ENCODE results near the gene ZNF580. TPM values are rescaled to one million over a fixed set of nuclear protein-coding genes. Genes with fewer than 3 reads are reported as not detected.

Gene ZNF580
- total and polyA plus RNA-seq, 2 of the 13 experiments (the other 11 are each of a cell fraction or from before 2014, with no cell fraction given), result 4.4 to 6.0 TPM

DNA sequence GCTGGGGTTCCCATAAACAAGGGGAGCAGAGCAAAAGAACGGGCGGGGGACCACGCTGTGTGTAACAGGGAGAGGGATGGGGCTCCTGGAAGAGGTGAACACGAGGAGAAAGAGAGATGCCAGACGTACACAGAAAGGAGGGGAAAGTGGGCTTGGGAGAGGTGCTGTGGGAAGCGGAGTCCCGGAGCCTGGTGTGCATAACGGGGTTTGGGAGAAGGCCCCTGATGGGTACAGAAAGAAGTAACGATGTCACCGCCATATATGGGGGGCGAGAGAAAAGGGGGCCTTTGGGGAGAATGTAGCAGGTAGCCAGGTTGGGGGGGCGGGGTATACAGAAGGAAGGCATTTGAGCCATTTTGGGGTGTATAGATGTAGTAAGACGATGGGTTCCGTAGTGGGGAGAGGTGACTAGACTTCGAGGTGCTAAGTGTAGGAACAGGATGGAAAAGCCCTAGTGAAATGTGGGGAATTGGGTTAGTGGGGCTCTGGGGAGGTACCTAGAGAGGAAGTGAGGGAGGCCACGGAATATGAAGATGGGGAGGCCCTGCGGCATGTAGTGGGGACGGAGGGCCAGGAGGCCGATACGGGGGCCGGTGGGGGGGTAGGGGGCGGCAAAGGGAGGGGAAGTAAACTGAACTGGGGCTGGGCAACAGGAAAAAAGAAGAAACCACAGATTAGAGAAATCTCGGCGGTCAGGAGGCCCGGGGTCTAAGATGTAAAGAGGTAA, 787 bp downstream of the ZNF580 start:
- Histone ChIP-seq H3K4me2 (ENCODE audit: low read depth, low read length) (peak overlapping the region; percentile 96), H3K9ac (ENCODE audit: insufficient read depth, low read depth, low read length) (peak overlapping the region; percentile 84), H4K20me1 (ENCODE audit: insufficient read depth, low read length) (no peaks in the 10 kb centered on the region), H2AFZ (ENCODE audit: low read length) (no peak overlapping the region), H3K36me3 (replicated peaks in 1 of 2; ENCODE audit: control insufficient read depth in 1 of 2, insufficient read depth in 2 of 2, low read length in 2 of 2) (peaks cover 0 to 10% of the 10 kb centered on the region in 2 experiments; a peak in 2 of 5 replicates), H3K4me1 (ENCODE audit: insufficient read depth, low read length) (peaks cover 55% of the 10 kb centered on the region), H3K27me3 (ENCODE audit: control insufficient read depth in 1 of 2, insufficient read depth in 2 of 2, low read length in 2 of 2) (no peaks in the 10 kb centered on the region; a peak in 1 of 5 replicates), H3K27ac (ENCODE audit: extremely low read length, insufficient read depth, low read length) (peak overlapping the region; percentile 79), H3K79me2 (ENCODE audit: insufficient read depth, low read length) (peaks cover 41% of the 10 kb centered on the region), H3K4me3 (replicated peaks in 1 of 3; ENCODE audit: insufficient read depth in 1 of 3, low read depth in 2 of 3, low read length in 3 of 3) (peak overlapping the region; percentile 92 to 96 (median 92)), H3K9me3 (ENCODE audit: low read length) (no peaks in the 10 kb centered on the region)
- no peak for DNase-seq (ENCODE audit: low spot score)
- in situ Hi-C loops (cut with HindIII; ENCODE audit: extremely low pct_ligation_motif_present, low pct_unique_long_range_greater_than_20kb) (no loop called here), intact Hi-C loops (cut with micrococcal nuclease; ENCODE audit: unreplicated experiment) (no loop called here)
- POLR2A ChIA-PET, result interaction anchor here (0.6 to 1.9 kb wide), 7 partner anchors 8 to 165 kb away, joined by 3 to 19 read pairs (median 8); partner anchors contain the start of genes FIZ1, U2AF2, ZNF628 and ZNF784
- ATAC-seq, result peak; percentile 7
- CTCF ChIA-PET (ENCODE audit: low intra/inter-chr PET ratio, low total read pairs), result no interaction called here
- under 1% methylated on average over 25 of the region's 25 CpGs for WGBS (ENCODE audit: low lambda C conversion rate)
- no peak for FAIRE-seq
- BruUV-seq (replicated peaks), result no TSS peak
- TF ChIP-seq MTA1 (CRISPR knock-in tag; IDR thresholded peaks at IDR 0.05; ENCODE audit: borderline replicate concordance), result no peak
- 0 out of 2 replicates have a peak, but pooled peaks have one; percentile 61 for TF ChIP-seq ISX (CRISPR knock-in tag; conservative IDR thresholded peaks at IDR 0.05)
- TF ChIP-seq MTERF4 (CRISPR knock-in tag; IDR thresholded peaks at IDR 0.05), result no peak
- TF ChIP-seq MEIS1 (CRISPR knock-in tag; IDR thresholded peaks at IDR 0.05; ENCODE audit: borderline replicate concordance), result no peak
- TF ChIP-seq, protein P1, sequence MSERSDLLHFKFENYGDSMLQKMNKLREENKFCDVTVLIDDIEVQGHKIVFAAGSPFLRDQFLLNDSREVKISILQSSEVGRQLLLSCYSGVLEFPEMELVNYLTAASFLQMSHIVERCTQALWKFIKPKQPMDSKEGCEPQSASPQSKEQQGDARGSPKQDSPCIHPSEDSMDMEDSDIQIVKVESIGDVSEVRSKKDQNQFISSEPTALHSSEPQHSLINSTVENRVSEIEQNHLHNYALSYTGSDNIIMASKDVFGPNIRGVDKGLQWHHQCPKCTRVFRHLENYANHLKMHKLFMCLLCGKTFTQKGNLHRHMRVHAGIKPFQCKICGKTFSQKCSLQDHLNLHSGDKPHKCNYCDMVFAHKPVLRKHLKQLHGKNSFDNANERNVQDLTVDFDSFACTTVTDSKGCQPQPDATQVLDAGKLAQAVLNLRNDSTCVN (CRISPR knock-in tag; IDR thresholded peaks at IDR 0.05; ENCODE audit: borderline replicate concordance), result no peak
- TF ChIP-seq PATZ1 (CRISPR knock-in tag; IDR thresholded peaks at IDR 0.05), result peak; percentile 10; the same call in 1 of the 2 replicates
- TF ChIP-seq HDAC2 (CRISPR knock-in tag; IDR thresholded peaks at IDR 0.05), result no peak
- TF ChIP-seq, protein P2, sequence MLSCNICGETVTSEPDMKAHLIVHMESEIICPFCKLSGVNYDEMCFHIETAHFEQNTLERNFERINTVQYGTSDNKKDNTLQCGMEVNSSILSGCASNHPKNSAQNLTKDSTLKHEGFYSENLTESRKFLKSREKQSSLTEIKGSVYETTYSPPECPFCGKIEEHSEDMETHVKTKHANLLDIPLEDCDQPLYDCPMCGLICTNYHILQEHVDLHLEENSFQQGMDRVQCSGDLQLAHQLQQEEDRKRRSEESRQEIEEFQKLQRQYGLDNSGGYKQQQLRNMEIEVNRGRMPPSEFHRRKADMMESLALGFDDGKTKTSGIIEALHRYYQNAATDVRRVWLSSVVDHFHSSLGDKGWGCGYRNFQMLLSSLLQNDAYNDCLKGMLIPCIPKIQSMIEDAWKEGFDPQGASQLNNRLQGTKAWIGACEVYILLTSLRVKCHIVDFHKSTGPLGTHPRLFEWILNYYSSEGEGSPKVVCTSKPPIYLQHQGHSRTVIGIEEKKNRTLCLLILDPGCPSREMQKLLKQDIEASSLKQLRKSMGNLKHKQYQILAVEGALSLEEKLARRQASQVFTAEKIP (CRISPR knock-in tag; IDR thresholded peaks at IDR 0.05; ENCODE audit: borderline replicate concordance), result no peak
- no peak for TF ChIP-seq PBX3 (CRISPR knock-in tag; IDR thresholded peaks at IDR 0.05; ENCODE audit: borderline replicate concordance)
- TF ChIP-seq, protein P3, sequence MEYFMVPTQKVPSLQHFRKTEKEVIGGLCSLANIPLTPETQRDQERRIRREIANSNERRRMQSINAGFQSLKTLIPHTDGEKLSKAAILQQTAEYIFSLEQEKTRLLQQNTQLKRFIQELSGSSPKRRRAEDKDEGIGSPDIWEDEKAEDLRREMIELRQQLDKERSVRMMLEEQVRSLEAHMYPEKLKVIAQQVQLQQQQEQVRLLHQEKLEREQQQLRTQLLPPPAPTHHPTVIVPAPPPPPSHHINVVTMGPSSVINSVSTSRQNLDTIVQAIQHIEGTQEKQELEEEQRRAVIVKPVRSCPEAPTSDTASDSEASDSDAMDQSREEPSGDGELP (IDR thresholded peaks at IDR 0.05; ENCODE audit: borderline replicate concordance, low read depth), result no peak
- TF ChIP-seq POLR2G (IDR thresholded peaks at IDR 0.05; ENCODE audit: low read depth, low read length), result peak; percentile 63
- TF ChIP-seq PHF20 (CRISPR knock-in tag; IDR thresholded peaks at IDR 0.05), result no peak
- TF ChIP-seq SAP130 (CRISPR knock-in tag; IDR thresholded peaks at IDR 0.05; ENCODE audit: low read depth), result peak; percentile 0; the same call in 1 of the 2 replicates
- no peak; the same call in none of the 2 replicates for TF ChIP-seq GATAD1 (CRISPR knock-in tag; IDR thresholded peaks at IDR 0.05)
- 0 out of 2 replicates have a peak, but pooled peaks have one; percentile 34 for TF ChIP-seq GZF1 (CRISPR knock-in tag; IDR thresholded peaks at IDR 0.05)
